Prostate gland (tissue), 2 donors: Measurements from ENCODE around the gene NFKBIL1.

ENCODE experiments used
- POLR2A ChIP-seq: fragments of 450-650 bp; IDR thresholded peaks from one replicate; pipeline ENCODE4 v1.6.1; 2016; ENCODE audit warnings: antibody characterized with exemption, mild to moderate bottlenecking
- POLR2AphosphoS5 ChIP-seq: sonication (generic); formaldehyde crosslinking; IDR thresholded peaks from one replicate; pipeline ENCODE4 v1.6.1; 2017; ENCODE audit warnings: antibody characterized with exemption
- TF ChIP-seq, protein P1 (sequence below), 4 experiments: fragments of 200-600 bp in 2 of 4; fragments of 450-650 bp in 2 of 4; sonication (generic) in 2 of 4; IDR thresholded peaks; 1 replicate in 3 of 4; 2 replicates in 1 of 4; pipeline ENCODE4 v1.5.1; 2016 to 2019; ENCODE audit warnings: antibody characterized with exemption in 4 of 4, mild to moderate bottlenecking in 2 of 4, moderate library complexity in 2 of 4

DNA sequence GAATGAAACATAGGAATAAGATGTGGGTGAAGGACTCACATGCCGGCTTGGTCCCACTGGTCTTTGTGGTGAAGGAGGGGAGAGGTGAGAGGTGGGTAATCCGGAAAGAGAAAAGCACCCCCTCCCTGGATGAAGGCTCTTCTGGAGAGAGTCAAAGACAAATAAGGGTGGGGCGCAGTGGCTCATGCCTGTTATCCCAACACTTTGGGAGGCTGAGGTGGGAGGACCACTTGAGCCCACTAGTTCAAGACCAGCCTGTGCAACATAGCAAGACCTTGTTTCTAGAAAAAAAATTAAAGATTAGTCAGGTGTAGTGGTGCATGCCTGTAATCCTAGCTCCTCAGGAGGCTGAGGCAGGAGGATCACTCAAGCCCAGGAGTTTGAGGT, 31.7 kb downstream of the NFKBIL1 start:
- TF ChIP-seq, protein P1, sequence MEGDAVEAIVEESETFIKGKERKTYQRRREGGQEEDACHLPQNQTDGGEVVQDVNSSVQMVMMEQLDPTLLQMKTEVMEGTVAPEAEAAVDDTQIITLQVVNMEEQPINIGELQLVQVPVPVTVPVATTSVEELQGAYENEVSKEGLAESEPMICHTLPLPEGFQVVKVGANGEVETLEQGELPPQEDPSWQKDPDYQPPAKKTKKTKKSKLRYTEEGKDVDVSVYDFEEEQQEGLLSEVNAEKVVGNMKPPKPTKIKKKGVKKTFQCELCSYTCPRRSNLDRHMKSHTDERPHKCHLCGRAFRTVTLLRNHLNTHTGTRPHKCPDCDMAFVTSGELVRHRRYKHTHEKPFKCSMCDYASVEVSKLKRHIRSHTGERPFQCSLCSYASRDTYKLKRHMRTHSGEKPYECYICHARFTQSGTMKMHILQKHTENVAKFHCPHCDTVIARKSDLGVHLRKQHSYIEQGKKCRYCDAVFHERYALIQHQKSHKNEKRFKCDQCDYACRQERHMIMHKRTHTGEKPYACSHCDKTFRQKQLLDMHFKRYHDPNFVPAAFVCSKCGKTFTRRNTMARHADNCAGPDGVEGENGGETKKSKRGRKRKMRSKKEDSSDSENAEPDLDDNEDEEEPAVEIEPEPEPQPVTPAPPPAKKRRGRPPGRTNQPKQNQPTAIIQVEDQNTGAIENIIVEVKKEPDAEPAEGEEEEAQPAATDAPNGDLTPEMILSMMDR (IDR thresholded peaks at IDR 0.05), result no peak
- no peak for TF ChIP-seq POLR2A
- no peak for TF ChIP-seq POLR2AphosphoS5
